Measurements from ENCODE around the gene MXI1. TPM values are rescaled to one million over a fixed set of nuclear protein-coding genes. Genes with fewer than 3 reads are reported as not detected.
"Not testable (repeated sequence)": the region's sequence is repeated elsewhere in the genome, so short reads cannot be mapped to it uniquely, and the experiment has no call there.

The MXI1 gene
- total RNA-seq, 1 donor = 75.7 TPM

- no peaks in the 10 kb centered on the region for H3K4me1 ChIP-seq (ENCODE audit: insufficient read depth, low read length)
- no peaks in the 10 kb centered on the region for H3K27me3 ChIP-seq (ENCODE audit: insufficient read depth, low read length)
- H3K4me3 ChIP-seq (ENCODE audit: low read length) = no peak overlapping the region
- no peaks in the 10 kb centered on the region for H3K9me3 ChIP-seq (ENCODE audit: low read depth, low read length)
These were observed 55.8 kb downstream of the MXI1 start for GRCh38 chr10:110263164-110263563.

GRCh38 chr10:110265573-110266193 is 58.3 kb downstream of the MXI1 start:
- H3K27me3 ChIP-seq (ENCODE audit: insufficient read depth, low read length) = no peaks in the 10 kb centered on the region
- H3K4me1 ChIP-seq (ENCODE audit: insufficient read depth, low read length) = peaks cover 14% of the 10 kb centered on the region

GRCh38 chr10:110267276-110267675 is 59.9 kb downstream of the MXI1 start:
- no peak overlapping the region for H3K4me3 ChIP-seq (ENCODE audit: low read length)
- H3K4me1 ChIP-seq (ENCODE audit: insufficient read depth, low read length) = peaks cover 14% of the 10 kb centered on the region
- H3K9me3 ChIP-seq (ENCODE audit: low read depth, low read length) = no peaks in the 10 kb centered on the region
- H3K27me3 ChIP-seq (ENCODE audit: insufficient read depth, low read length) = no peaks in the 10 kb centered on the region

More at GRCh38 chr10:110265573-110266193, 58.3 kb downstream of the MXI1 start:
- no peak overlapping the region for H3K4me3 ChIP-seq (ENCODE audit: low read length)
- H3K9me3 ChIP-seq (ENCODE audit: low read depth, low read length) = no peaks in the 10 kb centered on the region

GRCh38 chr10:110268442-110268841 is 61.0 kb downstream of the MXI1 start:
- Histone ChIP-seq H3K4me1 (ENCODE audit: insufficient read depth, low read length) (peaks cover 21% of the 10 kb centered on the region), H3K4me3 (ENCODE audit: low read length) (no peak overlapping the region), H3K27me3 (ENCODE audit: insufficient read depth, low read length) (no peaks in the 10 kb centered on the region), H3K9me3 (ENCODE audit: low read depth, low read length) (no peaks in the 10 kb centered on the region)

- Histone ChIP-seq H3K4me1 (ENCODE audit: insufficient read depth, low read length) (peaks cover 26% of the 10 kb centered on the region), H3K9me3 (ENCODE audit: low read depth, low read length) (no peaks in the 10 kb centered on the region), H3K27me3 (ENCODE audit: insufficient read depth, low read length) (no peaks in the 10 kb centered on the region), H3K4me3 (ENCODE audit: low read length) (no peak overlapping the region)
These were observed 61.6 kb downstream of the MXI1 start for GRCh38 chr10:110268971-110269370.

- H3K4me3 ChIP-seq (ENCODE audit: low read length) = no peak overlapping the region
These were observed 62.2 kb downstream of the MXI1 start for GRCh38 chr10:110269374-110270318.

GRCh38 chr10:110272995-110273394 is 65.6 kb downstream of the MXI1 start:
- peaks cover 29% of the 10 kb centered on the region for H3K4me1 ChIP-seq (ENCODE audit: insufficient read depth, low read length)
- not testable (repeated sequence) for H3K9me3 ChIP-seq (ENCODE audit: low read depth, low read length); H3K4me3 ChIP-seq (ENCODE audit: low read length); H3K27me3 ChIP-seq (ENCODE audit: insufficient read depth, low read length)

More at GRCh38 chr10:110269374-110270318, 62.2 kb downstream of the MXI1 start:
- H3K9me3 ChIP-seq (ENCODE audit: low read depth, low read length) = no peaks in the 10 kb centered on the region
- H3K4me1 ChIP-seq (ENCODE audit: insufficient read depth, low read length) = peaks cover 29% of the 10 kb centered on the region
- H3K27me3 ChIP-seq (ENCODE audit: insufficient read depth, low read length) = no peaks in the 10 kb centered on the region

- Histone ChIP-seq H3K4me1 (ENCODE audit: insufficient read depth, low read length) (peaks cover 29% of the 10 kb centered on the region), H3K9me3 (ENCODE audit: low read depth, low read length) (no peaks in the 10 kb centered on the region), H3K27me3 (ENCODE audit: insufficient read depth, low read length) (no peaks in the 10 kb centered on the region), H3K4me3 (ENCODE audit: low read length) (no peak overlapping the region)
These were observed 66.1 kb downstream of the MXI1 start for GRCh38 chr10:110273474-110273873.

- H3K27me3 ChIP-seq (ENCODE audit: insufficient read depth, low read length) = no peaks in the 10 kb centered on the region
These were observed 66.7 kb downstream of the MXI1 start for GRCh38 chr10:110274072-110274627.

GRCh38 chr10:110274647-110275046 is 67.2 kb downstream of the MXI1 start:
- Histone ChIP-seq H3K4me3 (ENCODE audit: low read length) (no peak overlapping the region), H3K9me3 (ENCODE audit: low read depth, low read length) (no peaks in the 10 kb centered on the region), H3K27me3 (ENCODE audit: insufficient read depth, low read length) (no peaks in the 10 kb centered on the region), H3K4me1 (ENCODE audit: insufficient read depth, low read length) (peaks cover 26% of the 10 kb centered on the region)

More at GRCh38 chr10:110274072-110274627, 66.7 kb downstream of the MXI1 start:
- H3K9me3 ChIP-seq (ENCODE audit: low read depth, low read length) = no peaks in the 10 kb centered on the region
- no peak overlapping the region for H3K4me3 ChIP-seq (ENCODE audit: low read length)
- H3K4me1 ChIP-seq (ENCODE audit: insufficient read depth, low read length) = peaks cover 29% of the 10 kb centered on the region

GRCh38 chr10:110275128-110275729 is 67.8 kb downstream of the MXI1 start:
- Histone ChIP-seq H3K4me3 (ENCODE audit: low read length) (no peak overlapping the region), H3K9me3 (ENCODE audit: low read depth, low read length) (no peaks in the 10 kb centered on the region), H3K27me3 (ENCODE audit: insufficient read depth, low read length) (no peaks in the 10 kb centered on the region), H3K4me1 (ENCODE audit: insufficient read depth, low read length) (peaks cover 21% of the 10 kb centered on the region)

GRCh38 chr10:110276603-110277002 is 69.2 kb downstream of the MXI1 start:
- Histone ChIP-seq H3K4me3 (ENCODE audit: low read length) (no peak overlapping the region), H3K9me3 (ENCODE audit: low read depth, low read length) (no peaks in the 10 kb centered on the region), H3K27me3 (ENCODE audit: insufficient read depth, low read length) (no peaks in the 10 kb centered on the region), H3K4me1 (ENCODE audit: insufficient read depth, low read length) (peaks cover 20% of the 10 kb centered on the region)

GRCh38 chr10:110277591-110277990 is 70.2 kb downstream of the MXI1 start:
- Histone ChIP-seq H3K4me3 (ENCODE audit: low read length) (no peak overlapping the region), H3K9me3 (ENCODE audit: low read depth, low read length) (no peaks in the 10 kb centered on the region), H3K27me3 (ENCODE audit: insufficient read depth, low read length) (no peaks in the 10 kb centered on the region), H3K4me1 (ENCODE audit: insufficient read depth, low read length) (peaks cover 20% of the 10 kb centered on the region)

GRCh38 chr10:110278562-110279406 is 71.4 kb downstream of the MXI1 start:
- Histone ChIP-seq H3K4me1 (ENCODE audit: insufficient read depth, low read length) (peaks cover 10% of the 10 kb centered on the region), H3K4me3 (ENCODE audit: low read length) (no peak overlapping the region), H3K27me3 (ENCODE audit: insufficient read depth, low read length) (no peaks in the 10 kb centered on the region), H3K9me3 (ENCODE audit: low read depth, low read length) (no peaks in the 10 kb centered on the region)

Data from mononuclear cell (primary cell).